ENCODE results near the gene KCNJ4. TPM values are rescaled to one million over a fixed set of nuclear protein-coding genes. Genes with fewer than 3 reads are reported as not detected.
A peak's percentile ranks its signal among the peaks of the same experiment; 100 is the strongest.

The KCNJ4 gene
- total RNA-seq, 4 donors from 2014 or later: not detected

- no peak overlapping the region for H3K4me3 ChIP-seq (replicated peaks in 1 of 3)
- H3K4me1 ChIP-seq: peaks cover 5 to 8% of the 10 kb centered on the region in 2 donors
- no peak for TF ChIP-seq POLR2A (IDR thresholded peaks at IDR 0.05)
- no peak for DNase-seq
- no peaks in the 10 kb centered on the region for H3K27me3 ChIP-seq
- H3K36me3 ChIP-seq: peaks cover 64 to 68% of the 10 kb centered on the region in 2 donors
- WGBS, 2 donors: 93 to 95% methylated on average over 6 of the region's 6 CpGs
- intact Hi-C loops (cut with DNase I): no loop called here
- H3K27ac ChIP-seq: no peak overlapping the region
- no peaks in the 10 kb centered on the region for H3K9me3 ChIP-seq
Measured at GRCh38 chr22:38482662-38483308, 27.8 kb upstream of the KCNJ4 start.

- intact Hi-C loops (cut with DNase I): no loop called here
- Histone ChIP-seq H3K27ac (no peak overlapping the region), H3K27me3 (no peaks in the 10 kb centered on the region), H3K4me1 (peaks cover 5 to 8% of the 10 kb centered on the region in 2 donors), H3K4me3 (replicated peaks in 1 of 3) (no peak overlapping the region), H3K36me3 (peaks cover 55 to 59% of the 10 kb centered on the region in 2 donors), H3K9me3 (no peaks in the 10 kb centered on the region)
- DNase-seq: no peak
- no peak for TF ChIP-seq POLR2A (IDR thresholded peaks at IDR 0.05)
- TF ChIP-seq CTCF (IDR thresholded peaks at IDR 0.05): no peak
- 89 to 91% methylated on average over 8 of the region's 8 CpGs for WGBS, 2 donors
Measured at GRCh38 chr22:38481871-38482332, 26.9 kb upstream of the KCNJ4 start.

GRCh38 chr22:38481162-38481870 is 26.3 kb upstream of the KCNJ4 start:
- no peak overlapping the region for H3K4me3 ChIP-seq (replicated peaks in 1 of 3)
- peaks cover 50 to 53% of the 10 kb centered on the region in 2 donors for H3K36me3 ChIP-seq
- WGBS, 2 donors: 93 to 100% methylated on average over 3 of the region's 3 CpGs
- TF ChIP-seq CTCF (IDR thresholded peaks at IDR 0.05) (no peak), POLR2A (IDR thresholded peaks at IDR 0.05) (no peak)
- no peak overlapping the region for H3K27ac ChIP-seq
- DNase-seq: no peak
- no peaks in the 10 kb centered on the region for H3K27me3 ChIP-seq
- no peaks in the 10 kb centered on the region for H3K9me3 ChIP-seq
- H3K4me1 ChIP-seq: peaks cover 5 to 8% of the 10 kb centered on the region in 2 donors
- intact Hi-C loops (cut with DNase I): no loop called here

GRCh38 chr22:38479096-38479837 is 24.3 kb upstream of the KCNJ4 start:
- intact Hi-C loops (cut with DNase I): no loop called here
- Histone ChIP-seq H3K27me3 (no peaks in the 10 kb centered on the region), H3K4me3 (replicated peaks in 1 of 3) (no peak overlapping the region), H3K9me3 (no peaks in the 10 kb centered on the region), H3K27ac (peak overlapping the region in 1 of 3 donors; percentile 5), H3K4me1 (peaks cover 5 to 8% of the 10 kb centered on the region in 2 donors), H3K36me3 (peaks cover 29 to 33% of the 10 kb centered on the region in 2 donors)
- WGBS, 2 donors: 70% methylated on average over 7 of the region's 7 CpGs
- DNase-seq: no peak
- TF ChIP-seq POLR2A (IDR thresholded peaks at IDR 0.05) (no peak), CTCF (IDR thresholded peaks at IDR 0.05) (no peak)

DNA sequence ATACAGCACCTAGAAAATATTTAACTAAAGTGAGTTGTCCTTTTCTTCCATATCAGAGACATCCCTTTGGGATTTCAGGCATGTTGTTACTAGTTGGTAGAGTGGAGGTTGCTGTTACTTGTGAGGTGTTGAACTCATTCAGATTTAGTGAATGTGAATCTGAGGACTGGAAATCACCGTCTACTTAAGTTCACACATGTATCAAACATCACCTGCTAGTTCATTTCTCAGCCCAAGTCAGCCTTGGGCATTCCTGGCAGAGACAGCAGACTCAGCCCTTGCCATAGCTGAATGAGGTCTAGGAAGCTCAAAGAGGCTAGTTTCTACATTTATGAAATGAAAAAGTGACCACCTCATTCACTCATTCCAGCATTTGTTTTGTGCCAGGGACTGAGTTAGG is 22.6 kb upstream of the KCNJ4 start:
- H3K4me3 ChIP-seq (replicated peaks in 1 of 3): no peak overlapping the region
- TF ChIP-seq CTCF (IDR thresholded peaks at IDR 0.05): no peak
- no peak for TF ChIP-seq POLR2A (IDR thresholded peaks at IDR 0.05)
- no peak overlapping the region for H3K27ac ChIP-seq
- 88 to 100% methylated on average over 1 of the region's 1 CpG for WGBS, 2 donors
- intact Hi-C loops (cut with DNase I): no loop called here
- H3K4me1 ChIP-seq: peaks cover 5 to 8% of the 10 kb centered on the region in 2 donors
- H3K27me3 ChIP-seq: no peaks in the 10 kb centered on the region
- H3K36me3 ChIP-seq: peaks cover 12 to 16% of the 10 kb centered on the region in 2 donors
- no peak for DNase-seq
- no peaks in the 10 kb centered on the region for H3K9me3 ChIP-seq

All from thyroid gland (tissue), 4 donors.